Measurements from ENCODE around the gene GPR21. TPM values are rescaled to one million over a fixed set of nuclear protein-coding genes. Genes with fewer than 3 reads are reported as not detected.

The GPR21 gene
- total and polyA plus RNA-seq, 2 donors (not counting 3 experiments of a cell fraction or from before 2014, with no cell fraction given), result 0.36 to 2.7 TPM

DNA sequence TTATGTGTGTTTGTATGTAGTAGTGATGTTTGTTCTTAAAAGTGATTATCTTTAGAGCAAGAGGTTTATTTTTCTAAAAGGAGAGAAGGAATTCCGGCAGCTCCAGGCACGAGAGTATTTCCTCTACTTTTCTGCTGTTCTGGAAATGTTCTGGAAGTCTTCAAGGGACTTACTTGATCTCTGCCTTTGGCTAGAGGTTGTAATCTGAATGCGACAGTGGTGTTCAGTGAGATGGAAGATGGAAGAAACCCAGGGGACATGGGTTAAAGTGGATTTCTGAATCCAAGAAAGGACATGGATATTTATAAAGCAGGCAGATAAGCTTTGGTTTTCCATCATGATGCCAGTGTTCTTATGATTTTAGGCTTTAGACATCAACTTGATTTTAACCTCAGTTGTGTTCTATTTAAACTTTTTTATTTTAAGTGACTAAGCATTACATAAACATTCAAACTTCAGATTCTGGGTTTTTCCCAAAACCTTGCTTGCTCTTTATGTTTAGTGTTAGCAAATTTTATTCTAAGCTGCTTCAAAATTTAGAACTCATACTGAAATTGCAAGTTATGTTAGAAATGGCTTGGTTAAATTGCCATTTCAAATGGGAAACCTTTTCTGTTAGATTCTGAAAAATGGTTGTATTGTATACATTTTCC is 3.6 kb downstream of the GPR21 start:
- no peaks in the 10 kb centered on the region for H4K20me1 ChIP-seq (replicated peaks; ENCODE audit: control insufficient read depth, extremely low read depth, insufficient read depth, low read length)
- intact Hi-C loops (cut with micrococcal nuclease), result no loop called here
- CTCF ChIA-PET, result interaction anchor here (0.9 to 1.0 kb wide), 2 partner anchors 16 to 35 kb away, joined by 3 to 4 read pairs; no protein-coding TSS in a partner anchor
- H3K27ac ChIP-seq (ENCODE audit: insufficient read depth, low read depth, low read length), result no peak overlapping the region
- dilution Hi-C loops (cut with MboI; ENCODE audit: extremely low pct_ligation_motif_present, low sequenced_read_pairs), result no loop called here
- no peak for TF ChIP-seq POLR2A (IDR thresholded peaks at IDR 0.05; ENCODE audit: low read depth, low read length)
- no peak for TF ChIP-seq POLR2AphosphoS5 (IDR thresholded peaks at IDR 0.05; ENCODE audit: insufficient read depth, low read depth, low read length)
- TF ChIP-seq MYC (IDR thresholded peaks at IDR 0.05; ENCODE audit: low read depth, low read length), result no peak
- no peak for TF ChIP-seq GATA2 (IDR thresholded peaks at IDR 0.05; ENCODE audit: insufficient read depth, insufficient read length, low read depth, low read length)
- TF ChIP-seq, protein P1, sequence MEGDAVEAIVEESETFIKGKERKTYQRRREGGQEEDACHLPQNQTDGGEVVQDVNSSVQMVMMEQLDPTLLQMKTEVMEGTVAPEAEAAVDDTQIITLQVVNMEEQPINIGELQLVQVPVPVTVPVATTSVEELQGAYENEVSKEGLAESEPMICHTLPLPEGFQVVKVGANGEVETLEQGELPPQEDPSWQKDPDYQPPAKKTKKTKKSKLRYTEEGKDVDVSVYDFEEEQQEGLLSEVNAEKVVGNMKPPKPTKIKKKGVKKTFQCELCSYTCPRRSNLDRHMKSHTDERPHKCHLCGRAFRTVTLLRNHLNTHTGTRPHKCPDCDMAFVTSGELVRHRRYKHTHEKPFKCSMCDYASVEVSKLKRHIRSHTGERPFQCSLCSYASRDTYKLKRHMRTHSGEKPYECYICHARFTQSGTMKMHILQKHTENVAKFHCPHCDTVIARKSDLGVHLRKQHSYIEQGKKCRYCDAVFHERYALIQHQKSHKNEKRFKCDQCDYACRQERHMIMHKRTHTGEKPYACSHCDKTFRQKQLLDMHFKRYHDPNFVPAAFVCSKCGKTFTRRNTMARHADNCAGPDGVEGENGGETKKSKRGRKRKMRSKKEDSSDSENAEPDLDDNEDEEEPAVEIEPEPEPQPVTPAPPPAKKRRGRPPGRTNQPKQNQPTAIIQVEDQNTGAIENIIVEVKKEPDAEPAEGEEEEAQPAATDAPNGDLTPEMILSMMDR (IDR thresholded peaks at IDR 0.05; ENCODE audit: extremely low read depth in 1 of 2, insufficient read depth in 1 of 2, low read depth in 1 of 2, low read length in 2 of 2), result no peak
- TF ChIP-seq EZH2 (IDR thresholded peaks at IDR 0.05; ENCODE audit: borderline replicate concordance, low read depth, low read length, severe bottlenecking), result no peak
- no peak for TF ChIP-seq FOS (IDR thresholded peaks at IDR 0.05; ENCODE audit: borderline replicate concordance, insufficient read depth, low read length)
- no peak for TF ChIP-seq JUN (IDR thresholded peaks at IDR 0.05; ENCODE audit: borderline replicate concordance, insufficient read depth, insufficient read length, low read depth)
- TF ChIP-seq, protein P2, sequence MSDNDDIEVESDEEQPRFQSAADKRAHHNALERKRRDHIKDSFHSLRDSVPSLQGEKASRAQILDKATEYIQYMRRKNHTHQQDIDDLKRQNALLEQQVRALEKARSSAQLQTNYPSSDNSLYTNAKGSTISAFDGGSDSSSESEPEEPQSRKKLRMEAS (IDR thresholded peaks at IDR 0.05; ENCODE audit: insufficient read depth, insufficient read length), result no peak
- no peak overlapping the region for H3K4me3 ChIP-seq (replicated peaks in 1 of 3; ENCODE audit: insufficient read depth in 1 of 3, low read depth in 1 of 3, low read length in 3 of 3)
- H3K9me1 ChIP-seq (replicated peaks; ENCODE audit: control insufficient read depth, extremely low read depth, insufficient read depth, low read length), result no peaks in the 10 kb centered on the region
- no peaks in the 10 kb centered on the region for H3K9me3 ChIP-seq (replicated peaks; ENCODE audit: control insufficient read depth, insufficient read depth, low read length)
- no peaks in the 10 kb centered on the region for H3K79me2 ChIP-seq (ENCODE audit: control insufficient read depth, insufficient read depth, low read length)
- no peaks in the 10 kb centered on the region for H3K27me3 ChIP-seq (ENCODE audit: control insufficient read depth in 2 of 2, insufficient read depth in 2 of 2, low read length in 2 of 2)
- no peak overlapping the region for H3K9ac ChIP-seq (replicated peaks; ENCODE audit: extremely low read depth, insufficient read depth, low read length)
- no peak for FAIRE-seq
- no peak for DNase-seq (ENCODE audit: low read depth, low spot score)
- H2AFZ ChIP-seq (ENCODE audit: low read depth, low read length), result no peak overlapping the region
- H3K4me1 ChIP-seq (ENCODE audit: control insufficient read depth, extremely low read depth, insufficient read depth, low read length), result peaks cover 10% of the 10 kb centered on the region
- no peak overlapping the region for H3K4me2 ChIP-seq (ENCODE audit: insufficient read depth, low read length)
- BruUV-seq (replicated peaks), result no TSS peak
- H3K36me3 ChIP-seq (ENCODE audit: control insufficient read depth in 2 of 2, extremely low read depth in 1 of 2, insufficient read depth in 2 of 2, low read length in 2 of 2), result peaks cover 3 to 6% of the 10 kb centered on the region in 2 experiments
- POLR2A ChIA-PET, result no interaction called here

Data from endothelial cell of umbilical vein (primary cell).